Skeletal muscle tissue (tissue), 4 donors: ENCODE data around the gene ALPP. TPM values are rescaled to one million over a fixed set of nuclear protein-coding genes. Genes with fewer than 3 reads are reported as not detected.
"Not testable (repeated sequence)": the region's sequence is repeated elsewhere in the genome, so short reads cannot be mapped to it uniquely, and the experiment has no call there.

ENCODE experiments used
- H3K27ac ChIP-seq: one replicate; pipeline ENCODE4 v1.7.0; 2013; ENCODE audit warnings: mild to moderate bottlenecking, low read depth, low read length, inconsistent platforms
- H3K27me3 ChIP-seq, 3 donors: one replicate each; pipeline ENCODE4 v1.7.0; 2013; ENCODE audit warnings: low read length in 3 of 3; ENCODE audit not compliant: control insufficient read depth in 3 of 3, insufficient read depth in 3 of 3
- H3K36me3 ChIP-seq, 3 donors: one replicate each; pipeline ENCODE4 v1.7.0; 2013; ENCODE audit warnings: low read length in 3 of 3; ENCODE audit not compliant: control insufficient read depth in 3 of 3, insufficient read depth in 3 of 3
- H3K4me1 ChIP-seq, 3 donors: one replicate each; pipeline ENCODE4 v1.7.0; 2013; ENCODE audit warnings: low read length in 3 of 3, mild to moderate bottlenecking in 3 of 3; ENCODE audit not compliant: control insufficient read depth in 3 of 3, insufficient read depth in 3 of 3
- H3K4me3 ChIP-seq, 3 donors: one replicate each; pipeline ENCODE4 v1.7.0; 2013; ENCODE audit warnings: low read length in 3 of 3
- H3K9ac ChIP-seq, 3 donors: one replicate each; pipeline ENCODE4 v1.7.0; 2013; ENCODE audit warnings: low read length in 3 of 3, mild to moderate bottlenecking in 3 of 3, moderate library complexity in 2 of 3, low read depth in 1 of 3
- H3K9me3 ChIP-seq, 3 donors: one replicate each; pipeline ENCODE4 v1.7.0; 2013; ENCODE audit warnings: low read length in 3 of 3; ENCODE audit not compliant: control insufficient read depth in 3 of 3
- total RNA-seq: library from RNA; depleted of rRNA; stranded (reverse); fragments of >200 nt; gene quantifications from one replicate; pipeline ENCODE4 v1.2.3, GENCODE V29; 2014
- donor health status: Osteomylitis.

The ALPP gene
- total RNA-seq, 1 donor from 2014 or later: not detected

- H3K27ac ChIP-seq: no peak overlapping the region
- no peaks in the 10 kb centered on the region for H3K4me1 ChIP-seq
- H3K9ac ChIP-seq: no peak overlapping the region
- H3K4me3 ChIP-seq: no peak overlapping the region
- peaks cover 10 to 16% (median 11%) of the 10 kb centered on the region in 3 donors for H3K27me3 ChIP-seq
- no peaks in the 10 kb centered on the region for H3K36me3 ChIP-seq
- H3K9me3 ChIP-seq: no peaks in the 10 kb centered on the region
Measured at GRCh38 chr2:232405943-232406510, 27.5 kb downstream of the ALPP start.

GRCh38 chr2:232406556-232407310 lies 28.2 kb downstream of the ALPP start, which contains the start of gene ALPG:
Gene ALPG, plus strand, starts transcription at chr2:232406844. Its CDS starts 51 bp downstream, at chr2:232406895.
- Histone ChIP-seq H3K27ac (no peak within 1 kb of the TSS), H3K27me3 (peaks cover 10 to 19% (median 11%) of the 10 kb centered on the region in 3 donors), H3K9me3 (no peaks in the 10 kb centered on the region), H3K9ac (no peak within 1 kb of the TSS), H3K4me3 (no peak within 1 kb of the TSS), H3K4me1 (no peaks in the 10 kb centered on the region), H3K36me3 (no peaks in the 10 kb centered on the region)

- not testable (repeated sequence) for H3K9ac ChIP-seq, H3K4me3 ChIP-seq, H3K9me3 ChIP-seq
Measured at GRCh38 chr2:232407428-232408150, 29.0 kb downstream of the ALPP start.

GRCh38 chr2:232408269-232408668 lies 29.7 kb downstream of the ALPP start:
- not testable (repeated sequence) for H3K9ac ChIP-seq, H3K4me3 ChIP-seq, H3K36me3 ChIP-seq, H3K4me1 ChIP-seq, H3K27ac ChIP-seq, H3K9me3 ChIP-seq
- peaks cover 11 to 21% (median 12%) of the 10 kb centered on the region in 3 donors for H3K27me3 ChIP-seq

More at GRCh38 chr2:232407428-232408150, 29.0 kb downstream of the ALPP start:
- not testable (repeated sequence) for H3K36me3 ChIP-seq, H3K4me1 ChIP-seq, H3K27ac ChIP-seq
- peaks cover 10 to 21% (median 11%) of the 10 kb centered on the region in 3 donors for H3K27me3 ChIP-seq

GRCh38 chr2:232409617-232410016 lies 31.1 kb downstream of the ALPP start:
- H3K4me1 ChIP-seq, H3K27ac ChIP-seq, H3K9me3 ChIP-seq, H3K36me3 ChIP-seq, H3K9ac ChIP-seq, H3K4me3 ChIP-seq: not testable (repeated sequence)
- H3K27me3 ChIP-seq: peaks cover 14 to 22% (median 15%) of the 10 kb centered on the region in 3 donors

GRCh38 chr2:232410238-232410900 lies 31.8 kb downstream of the ALPP start:
- Histone ChIP-seq H3K4me1 (no peaks in the 10 kb centered on the region), H3K36me3 (no peaks in the 10 kb centered on the region), H3K9ac (no peak overlapping the region), H3K9me3 (no peaks in the 10 kb centered on the region), H3K4me3 (no peak overlapping the region), H3K27me3 (peaks cover 19 to 29% (median 22%) of the 10 kb centered on the region in 3 donors), H3K27ac (no peak overlapping the region)

GRCh38 chr2:232411901-232412629 lies 33.5 kb downstream of the ALPP start:
- Histone ChIP-seq H3K4me3 (no peak overlapping the region), H3K27me3 (peaks cover 33 to 44% (median 39%) of the 10 kb centered on the region in 3 donors), H3K4me1 (no peaks in the 10 kb centered on the region), H3K27ac (no peak overlapping the region), H3K9ac (no peak overlapping the region), H3K36me3 (no peaks in the 10 kb centered on the region), H3K9me3 (no peaks in the 10 kb centered on the region)

- no peaks in the 10 kb centered on the region for H3K36me3 ChIP-seq
- H3K27me3 ChIP-seq: peaks cover 40 to 53% (median 47%) of the 10 kb centered on the region in 3 donors
- no peaks in the 10 kb centered on the region for H3K4me1 ChIP-seq
- no peak overlapping the region for H3K9ac ChIP-seq
- no peak overlapping the region for H3K4me3 ChIP-seq
- H3K9me3 ChIP-seq: no peaks in the 10 kb centered on the region
- no peak overlapping the region for H3K27ac ChIP-seq
Measured at GRCh38 chr2:232412986-232413385, 34.4 kb downstream of the ALPP start.

- Histone ChIP-seq H3K9me3 (no peaks in the 10 kb centered on the region), H3K27ac (no peak overlapping the region), H3K4me1 (peaks cover 2 to 14% (median 2%) of the 10 kb centered on the region in 3 donors), H3K27me3 (peaks cover 56 to 66% (median 64%) of the 10 kb centered on the region in 3 donors), H3K4me3 (no peak overlapping the region), H3K36me3 (no peaks in the 10 kb centered on the region), H3K9ac (no peak overlapping the region)
Measured at GRCh38 chr2:232415138-232415690, 36.7 kb downstream of the ALPP start.
